OCI-LY1 (cell line): Measurements from ENCODE around the gene SORBS1.

Source experiments
- H2AFZ ChIP-seq: fragments of 200-600 bp; sonication (generic), shearing (Covaris generic); 2 replicates; pipeline ENCODE4 v1.6.0; 2014; ENCODE audit warnings: antibody characterized with exemption, mild to moderate bottlenecking, low read length
- H3F3A ChIP-seq: fragments of 200-600 bp; sonication (generic), shearing (Covaris generic); 2 replicates; pipeline ENCODE4 v1.6.0; 2014; ENCODE audit warnings: mild to moderate bottlenecking, antibody characterized with exemption, low read length, moderate library complexity; ENCODE audit not compliant: insufficient read depth
- H3K27ac ChIP-seq: fragments of 200-600 bp; sonication (generic); 2 replicates; pipeline ENCODE4 v1.5.1; 2014; ENCODE audit warnings: low read length, mixed run types, mild to moderate bottlenecking, low read depth; ENCODE audit not compliant: poor library complexity, severe bottlenecking
- H3K27me3 ChIP-seq: fragments of 200-600 bp; sonication (generic); 2 replicates; pipeline ENCODE4 v1.6.0; 2014; ENCODE audit warnings: antibody characterized with exemption, mild to moderate bottlenecking, low read length, moderate library complexity; ENCODE audit not compliant: insufficient read depth
- H3K36me3 ChIP-seq: fragments of 200-600 bp; sonication (generic); 2 replicates; pipeline ENCODE4 v1.6.1; 2014; ENCODE audit warnings: mild to moderate bottlenecking, antibody characterized with exemption, low read length, moderate library complexity, mixed read lengths; ENCODE audit not compliant: insufficient read depth
- H3K4me1 ChIP-seq: fragments of 200-600 bp; sonication (generic); 2 replicates; pipeline ENCODE4 v1.5.1; 2014; ENCODE audit warnings: mild to moderate bottlenecking, low read length, moderate library complexity; ENCODE audit not compliant: insufficient read depth, severe bottlenecking
- H3K4me2 ChIP-seq: fragments of 200-600 bp; sonication (generic), shearing (Covaris generic); 2 replicates; pipeline ENCODE4 v1.6.1; 2014; ENCODE audit warnings: low read length
- H3K4me3 ChIP-seq: fragments of 200-600 bp; sonication (generic); 2 replicates; pipeline ENCODE4 v1.5.1; 2014; ENCODE audit warnings: low read length, low read depth, mild to moderate bottlenecking, mixed read lengths; ENCODE audit not compliant: poor library complexity, severe bottlenecking
- H3K79me2 ChIP-seq: fragments of 200-600 bp; shearing (Covaris generic); 2 replicates; pipeline ENCODE4 v1.6.1; 2016; ENCODE audit warnings: mixed run types, low read length, mixed read lengths; ENCODE audit not compliant: insufficient read depth
- H3K9ac ChIP-seq: fragments of 200-600 bp; sonication (generic), shearing (Covaris generic); 2 replicates; pipeline ENCODE4 v1.6.1; 2014; ENCODE audit warnings: mild to moderate bottlenecking, low read length, mixed read lengths
- H3K9me2 ChIP-seq: fragments of 200-600 bp; sonication (generic), shearing (Covaris generic); 2 replicates; pipeline ENCODE4 v1.6.1; 2014; ENCODE audit warnings: low read depth, mild to moderate bottlenecking, low read length, mixed read lengths
- H3K9me3 ChIP-seq: fragments of 200-600 bp; shearing (Covaris generic); 2 replicates; pipeline ENCODE4 v1.6.1; 2014; ENCODE audit warnings: low read length, mixed read lengths
- H4K20me1 ChIP-seq: fragments of 200-600 bp; sonication (generic), shearing (Covaris generic); 2 replicates; pipeline ENCODE4 v1.6.0; 2016; ENCODE audit warnings: mild to moderate bottlenecking, low read length; ENCODE audit not compliant: insufficient read depth
- EZH2 ChIP-seq: fragments of 200-600 bp; sonication (generic), shearing (Covaris generic); IDR thresholded peaks from 2 replicates; pipeline ENCODE4 v1.8.0; 2017; ENCODE audit warnings: borderline replicate concordance, mixed run types, mild to moderate bottlenecking, antibody characterized with exemption, low read length, moderate library complexity, mixed read lengths
- TF ChIP-seq, protein P1 (sequence below): fragments of 200-600 bp; sonication (generic), shearing (Covaris generic); IDR thresholded peaks from 2 replicates; pipeline ENCODE4 v1.5.1; 2017; ENCODE audit warnings: mild to moderate bottlenecking, antibody characterized with exemption, low read length, moderate library complexity, mixed read lengths

SORBS1 gene

DNA sequence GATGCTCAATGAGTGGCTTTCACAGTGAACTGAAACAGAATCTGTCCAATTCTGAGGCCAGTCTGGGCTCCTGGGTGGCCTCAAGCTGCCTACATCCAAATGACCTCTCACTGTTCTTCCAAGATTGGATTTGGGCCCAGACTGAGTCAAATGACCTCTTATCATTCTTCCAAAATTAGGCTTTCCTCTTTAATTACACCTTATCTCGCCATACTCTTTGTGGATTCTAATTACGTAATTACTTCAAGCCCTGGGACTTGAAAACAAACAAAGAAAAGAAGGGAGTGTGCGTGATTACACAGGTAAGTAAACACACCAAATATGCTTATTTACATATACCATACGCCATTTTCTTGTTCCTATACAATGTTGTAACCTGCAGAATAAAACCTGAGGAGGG lies 18.8 kb downstream of the SORBS1 start:
- no peaks in the 10 kb centered on the region for H3K9me3 ChIP-seq
- no peak overlapping the region for H3K9ac ChIP-seq
- H3K36me3 ChIP-seq: no peaks in the 10 kb centered on the region
- no peaks in the 10 kb centered on the region for H4K20me1 ChIP-seq
- H3K79me2 ChIP-seq: no peaks in the 10 kb centered on the region
- no peak overlapping the region for H3K27ac ChIP-seq
- H3K4me1 ChIP-seq: no peaks in the 10 kb centered on the region
- H3F3A ChIP-seq: no peaks in the 10 kb centered on the region
- no peaks in the 10 kb centered on the region for H3K9me2 ChIP-seq
- H3K27me3 ChIP-seq: no peaks in the 10 kb centered on the region
- TF ChIP-seq EZH2: no peak
- TF ChIP-seq, protein P1, sequence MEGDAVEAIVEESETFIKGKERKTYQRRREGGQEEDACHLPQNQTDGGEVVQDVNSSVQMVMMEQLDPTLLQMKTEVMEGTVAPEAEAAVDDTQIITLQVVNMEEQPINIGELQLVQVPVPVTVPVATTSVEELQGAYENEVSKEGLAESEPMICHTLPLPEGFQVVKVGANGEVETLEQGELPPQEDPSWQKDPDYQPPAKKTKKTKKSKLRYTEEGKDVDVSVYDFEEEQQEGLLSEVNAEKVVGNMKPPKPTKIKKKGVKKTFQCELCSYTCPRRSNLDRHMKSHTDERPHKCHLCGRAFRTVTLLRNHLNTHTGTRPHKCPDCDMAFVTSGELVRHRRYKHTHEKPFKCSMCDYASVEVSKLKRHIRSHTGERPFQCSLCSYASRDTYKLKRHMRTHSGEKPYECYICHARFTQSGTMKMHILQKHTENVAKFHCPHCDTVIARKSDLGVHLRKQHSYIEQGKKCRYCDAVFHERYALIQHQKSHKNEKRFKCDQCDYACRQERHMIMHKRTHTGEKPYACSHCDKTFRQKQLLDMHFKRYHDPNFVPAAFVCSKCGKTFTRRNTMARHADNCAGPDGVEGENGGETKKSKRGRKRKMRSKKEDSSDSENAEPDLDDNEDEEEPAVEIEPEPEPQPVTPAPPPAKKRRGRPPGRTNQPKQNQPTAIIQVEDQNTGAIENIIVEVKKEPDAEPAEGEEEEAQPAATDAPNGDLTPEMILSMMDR: no peak
- no peak overlapping the region for H3K4me2 ChIP-seq
- no peak overlapping the region for H3K4me3 ChIP-seq
- no peak overlapping the region for H2AFZ ChIP-seq

DNA sequence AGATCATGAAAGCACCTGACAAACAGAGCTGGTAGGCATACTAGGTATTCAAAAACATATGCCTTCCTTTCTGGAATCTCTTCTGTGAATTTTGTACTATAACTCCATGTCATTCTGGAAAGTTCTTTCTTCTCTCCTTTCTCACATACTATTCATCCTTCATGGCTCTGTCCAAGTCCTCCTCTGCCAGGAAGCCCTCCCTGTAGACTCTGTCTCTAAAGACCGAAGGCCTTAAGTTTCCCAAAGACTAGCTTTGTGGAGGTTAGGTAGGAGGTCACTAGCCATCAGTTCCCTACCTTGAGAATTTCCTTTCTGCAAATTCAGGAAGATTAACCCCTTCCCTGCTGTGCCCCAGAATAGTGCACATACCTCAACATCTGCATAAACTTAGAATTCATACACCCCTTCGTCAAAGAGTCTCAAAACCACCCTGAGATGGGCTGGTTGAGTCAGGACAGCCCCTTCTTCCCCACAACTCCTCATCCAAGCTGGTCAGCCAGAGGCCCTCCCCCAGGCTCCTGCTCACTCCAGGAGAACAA lies 20.6 kb downstream of the SORBS1 start:
- no peak for TF ChIP-seq EZH2
- TF ChIP-seq, protein P1: no peak
- H3K9me2 ChIP-seq: no peaks in the 10 kb centered on the region
- no peaks in the 10 kb centered on the region for H3K4me1 ChIP-seq
- H3K9ac ChIP-seq: no peak overlapping the region
- no peaks in the 10 kb centered on the region for H3K27me3 ChIP-seq
- H3K4me3 ChIP-seq: no peak overlapping the region
- H3K27ac ChIP-seq: no peak overlapping the region
- H2AFZ ChIP-seq: no peak overlapping the region
- no peaks in the 10 kb centered on the region for H3F3A ChIP-seq
- H3K9me3 ChIP-seq: no peaks in the 10 kb centered on the region
- no peaks in the 10 kb centered on the region for H3K36me3 ChIP-seq
- H3K79me2 ChIP-seq: no peaks in the 10 kb centered on the region
- no peak overlapping the region for H3K4me2 ChIP-seq
- H4K20me1 ChIP-seq: no peaks in the 10 kb centered on the region

DNA sequence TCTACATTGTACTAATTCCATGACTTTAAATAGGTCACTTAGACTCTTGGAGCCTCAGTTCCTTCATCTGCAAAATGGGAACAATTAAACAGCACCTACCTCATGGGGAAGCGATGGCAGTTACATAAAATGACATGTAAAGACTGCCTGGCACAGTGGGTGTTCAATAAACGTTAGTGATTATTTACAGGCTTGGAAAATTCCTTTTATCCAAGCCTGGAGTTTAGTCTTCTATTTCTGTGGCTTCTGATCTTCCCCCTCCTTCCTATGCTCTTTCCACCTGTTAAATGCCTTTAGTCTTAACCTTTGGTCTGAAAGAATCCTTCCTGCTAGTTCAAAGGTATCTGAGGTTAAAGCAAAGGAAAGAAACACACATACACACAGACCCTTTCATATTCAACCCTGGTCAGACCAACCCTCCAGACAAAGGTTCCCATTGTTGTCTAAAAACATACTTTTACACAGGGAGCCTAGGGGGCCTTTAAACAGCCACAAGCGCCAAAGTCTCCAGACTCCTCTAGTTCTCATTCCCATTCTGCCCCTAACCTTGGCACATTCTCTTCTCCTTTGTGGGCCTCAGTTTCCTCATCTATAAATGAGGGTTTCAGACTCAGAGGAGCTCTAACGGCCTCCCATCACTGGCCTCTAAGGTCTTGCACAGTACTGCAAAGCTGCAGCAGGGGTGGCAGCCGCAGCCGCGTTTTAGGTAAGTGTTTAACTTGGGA lies 21.4 kb downstream of the SORBS1 start:
- Histone ChIP-seq H3K9me3 (no peaks in the 10 kb centered on the region), H3K4me2 (no peak overlapping the region), H3K36me3 (no peaks in the 10 kb centered on the region), H3K27ac (no peak overlapping the region), H3K79me2 (no peaks in the 10 kb centered on the region), H3K9me2 (no peaks in the 10 kb centered on the region), H3K9ac (no peak overlapping the region), H3K27me3 (no peaks in the 10 kb centered on the region), H4K20me1 (no peaks in the 10 kb centered on the region), H3F3A (no peaks in the 10 kb centered on the region), H2AFZ (no peak overlapping the region), H3K4me1 (no peaks in the 10 kb centered on the region), H3K4me3 (no peak overlapping the region)
- no peak for TF ChIP-seq EZH2
- TF ChIP-seq, protein P1: no peak
